WTC11 (cell line): Measurements from ENCODE around the gene WDR33.

Experiments used
- ATF1 ChIP-seq: sonication (generic); formaldehyde crosslinking; IDR thresholded peaks from 2 replicates; pipeline ENCODE4 v1.8.1; 2023; ENCODE audit warnings: mild to moderate bottlenecking, moderate library complexity, missing genetic modification reagents
- ATF2 ChIP-seq: sonication (generic); formaldehyde crosslinking; IDR thresholded peaks from 2 replicates; pipeline ENCODE4 v1.8.1; 2022; ENCODE audit warnings: low read depth, missing genetic modification reagents, borderline replicate concordance
- JUN ChIP-seq: sonication (generic); formaldehyde crosslinking; IDR thresholded peaks from 2 replicates; pipeline ENCODE4 v1.8.0; 2023; ENCODE audit warnings: mild to moderate bottlenecking, missing genetic modification reagents
- NR3C1 ChIP-seq: sonication (generic); formaldehyde crosslinking; conservative IDR thresholded peaks from 2 replicates; pipeline ENCODE4 v1.8.1; 2023; ENCODE audit warnings: low read depth, mild to moderate bottlenecking, missing genetic modification reagents
- PRRX2 ChIP-seq: fragments of 250-450 bp; sonication (Bioruptor Pico); IDR thresholded peaks from 2 replicates; pipeline ENCODE4 v1.8.0; 2021; ENCODE audit warnings: mild to moderate bottlenecking
- ZBTB43 ChIP-seq: sonication (generic); formaldehyde crosslinking; IDR thresholded peaks from 2 replicates; pipeline ENCODE4 v1.8.1; 2023; ENCODE audit warnings: mild to moderate bottlenecking, missing genetic modification reagents
- TF ChIP-seq, protein P1 (sequence below): fragments of 200-600 bp; IDR thresholded peaks from 2 replicates; pipeline ENCODE4 v1.8.0; 2022; ENCODE audit warnings: antibody characterized with exemption
- TF ChIP-seq, protein P2 (sequence below): sonication (generic); formaldehyde crosslinking; IDR thresholded peaks from 2 replicates; pipeline ENCODE4 v1.8.1; 2023; ENCODE audit warnings: mild to moderate bottlenecking, missing genetic modification reagents, moderate library complexity

GRCh38 chr2:127685410-127686080 lies 125.4 kb downstream of the WDR33 start:
- no peak for TF ChIP-seq ATF1 (CRISPR knock-in tag)
- no peak for TF ChIP-seq PRRX2 (CRISPR knock-in tag)
- no peak for TF ChIP-seq ATF2 (CRISPR knock-in tag)
- TF ChIP-seq, protein P1, sequence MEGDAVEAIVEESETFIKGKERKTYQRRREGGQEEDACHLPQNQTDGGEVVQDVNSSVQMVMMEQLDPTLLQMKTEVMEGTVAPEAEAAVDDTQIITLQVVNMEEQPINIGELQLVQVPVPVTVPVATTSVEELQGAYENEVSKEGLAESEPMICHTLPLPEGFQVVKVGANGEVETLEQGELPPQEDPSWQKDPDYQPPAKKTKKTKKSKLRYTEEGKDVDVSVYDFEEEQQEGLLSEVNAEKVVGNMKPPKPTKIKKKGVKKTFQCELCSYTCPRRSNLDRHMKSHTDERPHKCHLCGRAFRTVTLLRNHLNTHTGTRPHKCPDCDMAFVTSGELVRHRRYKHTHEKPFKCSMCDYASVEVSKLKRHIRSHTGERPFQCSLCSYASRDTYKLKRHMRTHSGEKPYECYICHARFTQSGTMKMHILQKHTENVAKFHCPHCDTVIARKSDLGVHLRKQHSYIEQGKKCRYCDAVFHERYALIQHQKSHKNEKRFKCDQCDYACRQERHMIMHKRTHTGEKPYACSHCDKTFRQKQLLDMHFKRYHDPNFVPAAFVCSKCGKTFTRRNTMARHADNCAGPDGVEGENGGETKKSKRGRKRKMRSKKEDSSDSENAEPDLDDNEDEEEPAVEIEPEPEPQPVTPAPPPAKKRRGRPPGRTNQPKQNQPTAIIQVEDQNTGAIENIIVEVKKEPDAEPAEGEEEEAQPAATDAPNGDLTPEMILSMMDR: no peak
- TF ChIP-seq, protein P2, sequence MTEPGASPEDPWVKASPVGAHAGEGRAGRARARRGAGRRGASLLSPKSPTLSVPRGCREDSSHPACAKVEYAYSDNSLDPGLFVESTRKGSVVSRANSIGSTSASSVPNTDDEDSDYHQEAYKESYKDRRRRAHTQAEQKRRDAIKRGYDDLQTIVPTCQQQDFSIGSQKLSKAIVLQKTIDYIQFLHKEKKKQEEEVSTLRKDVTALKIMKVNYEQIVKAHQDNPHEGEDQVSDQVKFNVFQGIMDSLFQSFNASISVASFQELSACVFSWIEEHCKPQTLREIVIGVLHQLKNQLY (CRISPR knock-in tag): no peak
- no peak for TF ChIP-seq JUN (CRISPR knock-in tag)
- no peak for TF ChIP-seq NR3C1
- TF ChIP-seq ZBTB43 (CRISPR knock-in tag): no peak
